ENCODE measurements around the gene CLTB.

CLTB gene, protein sequence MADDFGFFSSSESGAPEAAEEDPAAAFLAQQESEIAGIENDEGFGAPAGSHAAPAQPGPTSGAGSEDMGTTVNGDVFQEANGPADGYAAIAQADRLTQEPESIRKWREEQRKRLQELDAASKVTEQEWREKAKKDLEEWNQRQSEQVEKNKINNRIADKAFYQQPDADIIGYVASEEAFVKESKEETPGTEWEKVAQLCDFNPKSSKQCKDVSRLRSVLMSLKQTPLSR

GRCh38 chr5:176415952-176416924 is at the start of gene CLTB:
CLTB (minus strand) TSS chr5:176416539; CDS start chr5:176416363, 176 bp downstream.
- H3K4me3 ChIP-seq (ENCODE audit: low read depth, low read length) = peak within 1 kb of the TSS; percentile 91
- TF ChIP-seq, protein P1, sequence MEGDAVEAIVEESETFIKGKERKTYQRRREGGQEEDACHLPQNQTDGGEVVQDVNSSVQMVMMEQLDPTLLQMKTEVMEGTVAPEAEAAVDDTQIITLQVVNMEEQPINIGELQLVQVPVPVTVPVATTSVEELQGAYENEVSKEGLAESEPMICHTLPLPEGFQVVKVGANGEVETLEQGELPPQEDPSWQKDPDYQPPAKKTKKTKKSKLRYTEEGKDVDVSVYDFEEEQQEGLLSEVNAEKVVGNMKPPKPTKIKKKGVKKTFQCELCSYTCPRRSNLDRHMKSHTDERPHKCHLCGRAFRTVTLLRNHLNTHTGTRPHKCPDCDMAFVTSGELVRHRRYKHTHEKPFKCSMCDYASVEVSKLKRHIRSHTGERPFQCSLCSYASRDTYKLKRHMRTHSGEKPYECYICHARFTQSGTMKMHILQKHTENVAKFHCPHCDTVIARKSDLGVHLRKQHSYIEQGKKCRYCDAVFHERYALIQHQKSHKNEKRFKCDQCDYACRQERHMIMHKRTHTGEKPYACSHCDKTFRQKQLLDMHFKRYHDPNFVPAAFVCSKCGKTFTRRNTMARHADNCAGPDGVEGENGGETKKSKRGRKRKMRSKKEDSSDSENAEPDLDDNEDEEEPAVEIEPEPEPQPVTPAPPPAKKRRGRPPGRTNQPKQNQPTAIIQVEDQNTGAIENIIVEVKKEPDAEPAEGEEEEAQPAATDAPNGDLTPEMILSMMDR (IDR thresholded peaks at IDR 0.05; ENCODE audit: low read depth, low read length) = peak; percentile 20; the same call in 1 of the 2 replicates

- TF ChIP-seq, protein P1 (IDR thresholded peaks at IDR 0.05; ENCODE audit: low read depth, low read length) = no peak
- H3K4me3 ChIP-seq (ENCODE audit: low read depth, low read length) = no peak overlapping the region
These were observed 46.9 kb upstream of the CLTB start for GRCh38 chr5:176463113-176463764.

GRCh38 chr5:176461349-176461748 is 45.0 kb upstream of the CLTB start:
- H3K4me3 ChIP-seq (ENCODE audit: low read depth, low read length) = no peak overlapping the region
- TF ChIP-seq, protein P1 (IDR thresholded peaks at IDR 0.05; ENCODE audit: low read depth, low read length) = no peak

- no peak overlapping the region for H3K4me3 ChIP-seq (ENCODE audit: low read depth, low read length)
- TF ChIP-seq, protein P1 (IDR thresholded peaks at IDR 0.05; ENCODE audit: low read depth, low read length) = no peak
These were observed 42.7 kb upstream of the CLTB start for GRCh38 chr5:176458904-176459561.

DNA sequence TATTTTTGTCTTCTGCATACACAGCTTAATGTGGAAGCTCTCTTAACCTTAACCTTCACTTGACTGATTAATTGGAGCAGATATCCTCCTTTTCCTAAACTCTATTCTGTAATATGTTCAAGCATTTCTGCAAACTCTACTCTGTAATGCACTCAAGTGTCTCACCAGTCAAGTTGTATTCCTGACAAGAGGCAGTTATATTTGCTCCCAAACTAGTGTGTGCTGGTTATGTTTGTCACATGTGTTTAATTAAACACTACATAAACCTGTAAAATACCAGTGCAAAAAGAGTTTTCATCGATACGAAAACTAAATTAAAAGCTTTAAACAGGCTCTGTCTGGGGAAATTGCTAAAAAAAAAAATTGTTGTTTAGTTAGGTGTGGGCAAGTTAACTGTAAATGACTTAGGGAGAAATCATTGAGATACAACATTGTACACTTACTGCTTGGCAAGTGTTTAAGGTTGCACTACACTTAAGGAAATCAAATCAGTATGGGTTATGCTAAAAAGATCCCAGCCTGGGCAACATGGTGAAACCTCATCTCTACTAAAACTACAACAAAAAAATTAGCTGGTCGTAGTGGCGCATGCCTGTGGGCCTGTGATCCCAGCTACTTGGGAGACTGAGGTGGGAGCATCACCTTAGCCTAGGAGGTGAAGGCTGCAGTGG is 38.5 kb upstream of the CLTB start:
- H3K4me3 ChIP-seq (ENCODE audit: low read depth, low read length) = no peak overlapping the region
- TF ChIP-seq, protein P1 (IDR thresholded peaks at IDR 0.05; ENCODE audit: low read depth, low read length) = no peak

GRCh38 chr5:176450077-176450476 is 33.7 kb upstream of the CLTB start:
- TF ChIP-seq, protein P1 (IDR thresholded peaks at IDR 0.05; ENCODE audit: low read depth, low read length) = no peak
- H3K4me3 ChIP-seq (ENCODE audit: low read depth, low read length) = no peak overlapping the region

Data from WI38 (cell line).